Endodermal cell (in vitro differentiated cells): ENCODE data around the gene HSP90B1. TPM values are rescaled to one million over a fixed set of nuclear protein-coding genes. Genes with fewer than 3 reads are reported as not detected.

Experiments used
- DNase-seq: peaks from one replicate; pipeline ENCODE4 v3.0.0-alpha.2; 2017
- H3K27ac ChIP-seq: 2 replicates; pipeline ENCODE4 v1.5.1; 2013; ENCODE audit warnings: mild to moderate bottlenecking, low read depth, low read length, moderate library complexity
- H3K27me3 ChIP-seq: 2 replicates; pipeline ENCODE4 v1.6.1; 2013; ENCODE audit warnings: mild to moderate bottlenecking, low read length, moderate library complexity; ENCODE audit not compliant: insufficient read depth, control insufficient read depth, poor library complexity, severe bottlenecking
- H3K36me3 ChIP-seq: 2 replicates; pipeline ENCODE4 v1.7.0; 2013; ENCODE audit warnings: mild to moderate bottlenecking, low read length, moderate library complexity; ENCODE audit not compliant: control insufficient read depth, insufficient read depth
- H3K4me1 ChIP-seq: one replicate; pipeline ENCODE4 v1.7.0; 2013; ENCODE audit warnings: low read length; ENCODE audit not compliant: control insufficient read depth, insufficient read depth
- H3K4me3 ChIP-seq: 2 replicates; pipeline ENCODE4 v1.5.1; 2013; ENCODE audit warnings: mild to moderate bottlenecking, low read length, moderate library complexity
- H3K9ac ChIP-seq: 2 replicates; pipeline ENCODE4 v1.6.1; 2013; ENCODE audit warnings: mild to moderate bottlenecking, low read length, moderate library complexity; ENCODE audit not compliant: poor library complexity, severe bottlenecking; ENCODE audit errors: extremely low read depth
- H3K9me3 ChIP-seq: 2 replicates; pipeline ENCODE4 v1.6.1; 2013; ENCODE audit warnings: mild to moderate bottlenecking, low read length, moderate library complexity; ENCODE audit not compliant: control insufficient read depth
- H3K27ac Mint-ChIP-seq: 2 replicates; pipeline ENCODE4 v1.8.0; 2020; ENCODE audit warnings: mixed read lengths
- H3K27me3 Mint-ChIP-seq: 2 replicates; pipeline ENCODE4 v1.8.0; 2021; ENCODE audit warnings: mild to moderate bottlenecking, mixed read lengths; ENCODE audit not compliant: insufficient read depth
- H3K36me3 Mint-ChIP-seq: 2 replicates; pipeline ENCODE4 v1.8.0; 2020; ENCODE audit warnings: low read depth, mixed read lengths
- H3K4me1 Mint-ChIP-seq: 2 replicates; pipeline ENCODE4 v1.8.0; 2020; ENCODE audit warnings: mixed read lengths
- H3K4me3 Mint-ChIP-seq: 2 replicates; pipeline ENCODE4 v1.8.0; 2020; ENCODE audit warnings: mild to moderate bottlenecking, moderate library complexity, mixed read lengths
- H3K9me3 Mint-ChIP-seq: 2 replicates; pipeline ENCODE4 v1.8.0; 2020; ENCODE audit warnings: mild to moderate bottlenecking, mixed read lengths
- CTCF ChIP-seq: fragments of 200-600 bp; sonication (generic); conservative IDR thresholded peaks from 2 replicates; pipeline ENCODE4 v1.5.0; 2021; ENCODE audit warnings: antibody characterized with exemption, mild to moderate bottlenecking
- WGBS, 2 experiments: methylation state at CpG; one replicate each; pipeline versions ENCODE4 v1.1.5 to v1.1.7; 2013; ENCODE audit warnings: missing lambda C conversion rate in 2 of 2, mixed read lengths in 1 of 2; ENCODE audit not compliant: insufficient coverage in 1 of 2, insufficient read length in 1 of 2; 5-methylcytosine and 5-hydroxymethylcytosine counted together
- total RNA-seq, 2 donors: library from RNA; stranded (reverse); fragmentation: NEBNext Ultra II Directional in 1 of 2; extraction: Animal tissue kit (Norgen Biotek cat#: 25700) in 1 of 2; gene quantifications; 2 replicates in 1 of 2; 3 replicates in 1 of 2; pipeline ENCODE4 v1.2.1, GENCODE V29; 2021

Gene HSP90B1
- total RNA-seq, 2 donors from 2014 or later = 1,047 to 1,509 TPM

DNA sequence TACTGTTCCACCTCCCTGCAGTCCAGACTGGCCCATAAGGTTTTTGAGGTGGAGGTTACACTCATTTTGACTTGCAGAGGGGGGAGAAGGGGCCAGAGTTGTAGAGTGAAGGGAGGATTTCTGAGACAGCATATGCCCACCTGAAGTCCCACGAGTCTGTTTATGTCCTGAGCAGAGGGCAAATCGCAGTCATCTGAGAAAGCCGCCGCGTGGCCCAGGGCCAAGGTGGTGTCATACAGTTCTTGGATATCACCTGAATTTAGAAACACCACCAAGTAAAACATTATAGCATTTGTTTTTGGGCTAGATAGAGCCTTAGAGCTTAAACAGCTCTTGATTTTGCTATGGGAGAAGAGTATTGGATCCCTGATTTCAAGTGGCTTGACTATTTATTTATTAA, 66.4 kb downstream of the HSP90B1 start:
- H3K27ac Mint-ChIP-seq = no peak overlapping the region
- peaks cover 4% of the 10 kb centered on the region for H3K4me1 Mint-ChIP-seq
- Histone ChIP-seq H3K4me1 (no peaks in the 10 kb centered on the region), H3K27ac (no peak overlapping the region), H3K4me3 (no peak overlapping the region), H3K9me3 (no peaks in the 10 kb centered on the region), H3K36me3 (no peaks in the 10 kb centered on the region), H3K27me3 (no peaks in the 10 kb centered on the region), H3K9ac (no peak overlapping the region)
- no peaks in the 10 kb centered on the region for H3K36me3 Mint-ChIP-seq
- H3K27me3 Mint-ChIP-seq = peaks cover 5% of the 10 kb centered on the region
- DNase-seq = no peak
- H3K4me3 Mint-ChIP-seq = no peak overlapping the region
- TF ChIP-seq CTCF = no peak
- WGBS, 2 experiments = 99 to 100% methylated on average over 1 to 5 of the region's 5 CpGs
- H3K9me3 Mint-ChIP-seq = no peaks in the 10 kb centered on the region

- 92 to 98% methylated on average over 7 to 16 of the region's 16 CpGs for WGBS, 2 experiments
- DNase-seq = no peak
- no peaks in the 10 kb centered on the region for H3K9me3 Mint-ChIP-seq
Measured at GRCh38 chr12:103997286-103997900, 67.2 kb downstream of the HSP90B1 start.

More at GRCh38 chr12:103997286-103997900, 67.2 kb downstream of the HSP90B1 start:
- no peaks in the 10 kb centered on the region for H3K36me3 Mint-ChIP-seq
- no peak overlapping the region for H3K9ac ChIP-seq
- H3K4me1 ChIP-seq = no peaks in the 10 kb centered on the region
- peaks cover 5% of the 10 kb centered on the region for H3K27me3 Mint-ChIP-seq
- no peak overlapping the region for H3K4me3 ChIP-seq
- peaks cover 4% of the 10 kb centered on the region for H3K4me1 Mint-ChIP-seq
- H3K27me3 ChIP-seq = no peaks in the 10 kb centered on the region
- H3K9me3 ChIP-seq = no peaks in the 10 kb centered on the region
- no peak overlapping the region for H3K27ac ChIP-seq
- no peak overlapping the region for H3K27ac Mint-ChIP-seq
- no peaks in the 10 kb centered on the region for H3K36me3 ChIP-seq
- TF ChIP-seq CTCF = no peak
- H3K4me3 Mint-ChIP-seq = no peak overlapping the region

Other genes starting within 250 kb of the HSP90B1 start
- 10 to 100 TPM; 24.2 to 28.3 TPM for gene NT5DC3, start 89.2 kb upstream of the HSP90B1 start, total RNA-seq
- gene TDG, start 35.5 kb downstream of the HSP90B1 start, total RNA-seq = 10 to 100 TPM; 53.4 to 58.1 TPM
- gene GLT8D2, start 119.8 kb downstream of the HSP90B1 start, total RNA-seq = 1 to 10 TPM in 1 of 2 donors, under 1 TPM in 1; 0.69 to 1.3 TPM
- 1 to 10 TPM; 2.2 to 3.4 TPM for gene HCFC2, start 134.1 kb downstream of the HSP90B1 start, total RNA-seq
- gene NFYB, start 207.8 kb downstream of the HSP90B1 start, total RNA-seq = 10 to 100 TPM; 31.2 to 36.3 TPM